Measurements from ENCODE around the gene SCO2.

- no peak for TF ChIP-seq POLR2A (IDR thresholded peaks at IDR 0.05)
- TF ChIP-seq POLR2AphosphoS5 (IDR thresholded peaks at IDR 0.05) = peak in 1 of 3 donors; percentile 32
- no peak for TF ChIP-seq CTCF (IDR thresholded peaks at IDR 0.05 in 8 of 11, conservative IDR thresholded peaks at IDR 0.05 in 3 of 11)
These were observed 51.3 kb downstream of the SCO2 start for GRCh38 chr22:50473855-50474671.
